ENCODE measurements around the gene CCDC200. TPM values are rescaled to one million over a fixed set of nuclear protein-coding genes. Genes with fewer than 3 reads are reported as not detected.

CCDC200 gene
- not detected in 5 replicates for total RNA-seq (2022; extraction: Qiagen RNA extraction)

DNA sequence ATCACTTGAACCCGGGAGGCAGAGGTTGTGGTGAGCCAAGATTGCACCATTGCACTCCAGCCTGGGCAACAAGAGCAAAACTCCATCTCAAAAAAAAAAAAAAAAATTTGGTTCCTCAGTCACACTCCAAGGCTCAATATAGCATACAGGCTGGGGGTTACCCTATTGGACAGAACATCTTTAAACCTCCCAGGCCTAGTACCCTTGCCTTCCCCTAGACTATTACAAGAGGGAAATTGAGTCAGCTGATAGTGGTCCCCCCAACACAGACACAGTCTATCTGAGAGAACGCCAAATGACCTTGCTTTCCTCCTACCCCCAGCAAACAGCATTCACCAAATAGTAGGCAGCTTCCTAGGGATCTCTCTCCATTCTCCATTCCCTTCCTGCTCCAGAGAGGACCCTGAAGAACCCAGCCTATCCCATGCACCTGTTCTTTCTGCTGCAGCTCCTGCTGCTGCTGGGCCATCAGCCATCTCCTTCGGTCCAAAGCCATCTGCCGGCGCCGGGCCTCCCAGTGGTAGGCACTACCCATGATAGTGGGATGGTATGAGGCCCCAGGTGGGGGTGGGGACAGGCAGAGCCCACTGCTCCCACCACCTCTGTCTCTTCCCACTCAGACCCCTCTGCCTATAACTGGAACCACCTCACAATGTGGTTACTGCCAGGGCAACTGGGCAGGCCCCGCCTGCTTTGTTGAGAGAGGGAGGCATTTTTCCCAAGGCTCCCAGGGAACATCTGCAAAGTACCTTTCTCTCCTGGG is at the start of gene CCDC200:
TSS of gene CCDC200 (minus strand) at position 604 of the 763 bp plus-strand sequence. CDS start at position 535, 69 bp downstream.

GRCh38 chr17:43233877-43234276 is 5.5 kb upstream of the CCDC200 start, which contains the start of gene RNU2-1:
TSS of gene RNU2-1 (minus strand) at chr17:43233977.

GRCh38 chr17:43211480-43212402 is 16.7 kb downstream of the CCDC200 start, which contains the start of gene TMEM106A:
TSS of gene TMEM106A (plus strand) at chr17:43211875. CDS start at chr17:43213042, 1,167 bp downstream.

Other genes with a start within 250 kb of the CCDC200 start
- gene PTGES3L, start 248.5 kb downstream of the CCDC200 start, total RNA-seq (2022; extraction: Qiagen RNA extraction): 0.67 to 1.4 TPM (median 1.2 TPM) in 5 replicates
- 19.7 to 21.0 TPM (median 20.7 TPM) in 5 replicates for gene RUNDC1, start 248.1 kb downstream of the CCDC200 start, total RNA-seq (2022; extraction: Qiagen RNA extraction)
- 2,812 to 3,317 TPM (median 2,997 TPM) in 5 replicates for gene RPL27, start 230.2 kb downstream of the CCDC200 start, total RNA-seq (2022; extraction: Qiagen RNA extraction)
- 17.4 to 21.8 TPM (median 18.7 TPM) in 5 replicates for gene IFI35, start 221.8 kb downstream of the CCDC200 start, total RNA-seq (2022; extraction: Qiagen RNA extraction)
- gene VAT1, start 206.2 kb downstream of the CCDC200 start, total RNA-seq (2022; extraction: Qiagen RNA extraction): 209 to 246 TPM (median 236 TPM) in 5 replicates
- 0.13 to 0.22 TPM (median 0.15 TPM) in 5 replicates for gene RND2, start 203.4 kb downstream of the CCDC200 start, total RNA-seq (2022; extraction: Qiagen RNA extraction)
- gene BRCA1, start 103.3 kb downstream of the CCDC200 start, total RNA-seq (2022; extraction: Qiagen RNA extraction): 20.3 to 28.5 TPM (median 26.2 TPM) in 5 replicates
- gene NBR1, start 57.4 kb downstream of the CCDC200 start, total RNA-seq (2022; extraction: Qiagen RNA extraction): 33.5 to 47.4 TPM (median 43.8 TPM) in 5 replicates
- gene TMEM106A, start 16.7 kb downstream of the CCDC200 start, total RNA-seq (2022; extraction: Qiagen RNA extraction): 0.82 to 1.5 TPM (median 0.96 TPM) in 5 replicates
- not detected in 5 replicates for gene RNU2-1, start 5.4 kb upstream of the CCDC200 start, total RNA-seq (2022; extraction: Qiagen RNA extraction)
- gene ARL4D, start 170.4 kb upstream of the CCDC200 start, total RNA-seq (2022; extraction: Qiagen RNA extraction): 16.4 to 24.0 TPM (median 20.1 TPM) in 5 replicates

Measured in A549 treated with CORT108297 at 1 μM for 4 hours (cell line).